Muscle of leg (tissue), 11 donors: Measurements from ENCODE around the gene MB21D2. TPM values are rescaled to one million over a fixed set of nuclear protein-coding genes. Genes with fewer than 3 reads are reported as not detected.
"Not testable (repeated sequence)": the region's sequence is repeated elsewhere in the genome, so short reads cannot be mapped to it uniquely, and the experiment has no call there.

Experiments
- DNase-seq: peaks from one replicate; pipeline ENCODE4 v3.0.0; 2013
- H3K27ac ChIP-seq: one replicate; pipeline ENCODE4 v1.5.1; 2013; ENCODE audit warnings: mild to moderate bottlenecking, low read length, control low read depth
- H3K27me3 ChIP-seq: one replicate; pipeline ENCODE4 v1.6.1; 2013; ENCODE audit warnings: low read length; ENCODE audit not compliant: control insufficient read depth, insufficient read depth
- H3K36me3 ChIP-seq: one replicate; pipeline ENCODE4 v1.6.1; 2013; ENCODE audit warnings: low read length; ENCODE audit not compliant: control insufficient read depth, insufficient read depth
- H3K4me1 ChIP-seq: one replicate; pipeline ENCODE4 v1.6.1; 2013; ENCODE audit warnings: low read length; ENCODE audit not compliant: control insufficient read depth, insufficient read depth
- H3K4me3 ChIP-seq: one replicate; pipeline ENCODE4 v1.5.1; 2013; ENCODE audit warnings: low read length, control low read depth
- H3K9me3 ChIP-seq: replicated peaks from 2 replicates; pipeline ENCODE4 v1.6.1; 2013; ENCODE audit warnings: low read depth, low read length; ENCODE audit not compliant: control insufficient read depth
- WGBS: methylation state at CpG from one replicate; pipeline ENCODE4 v1.1.5; 2013; ENCODE audit warnings: missing lambda C conversion rate; ENCODE audit not compliant: insufficient coverage; 5-methylcytosine and 5-hydroxymethylcytosine counted together
- polyA plus RNA-seq, 8 donors: library from polyadenylated mRNA; unstranded; fragments of 120-200 nt; gene quantifications; one replicate each; pipeline versions ENCODE4 v1.2.1 to v1.2.3, GENCODE V29; 2013; ENCODE audit warnings: inconsistent platforms in 1 of 8, low replicate concordance in 1 of 8; ENCODE audit not compliant: insufficient read length in 8 of 8, insufficient read depth in 1 of 8
- total RNA-seq: library from RNA; stranded (reverse); fragments of 120-200 nt; gene quantifications from one replicate; pipeline ENCODE4 v1.2.4, GENCODE V29; 2013

The MB21D2 gene
- total and polyA plus RNA-seq, 9 donors = 11.1 to 16.4 (median 15.8) TPM

GRCh38 chr3:192850451-192850981, 67.1 kb downstream of the MB21D2 start:
- Histone ChIP-seq H3K4me3 (no peak overlapping the region), H3K36me3 (no peaks in the 10 kb centered on the region), H3K27ac (no peak overlapping the region), H3K4me1 (peaks cover 15% of the 10 kb centered on the region), H3K9me3 (peaks cover 3% of the 10 kb centered on the region), H3K27me3 (no peaks in the 10 kb centered on the region)
- WGBS = 80% methylated on average over 12 of the region's 14 CpGs
- no peak for DNase-seq

GRCh38 chr3:192849821-192850220, 67.8 kb downstream of the MB21D2 start:
- H3K27ac ChIP-seq, DNase-seq: not testable (repeated sequence)

GRCh38 chr3:192848371-192849233, 69.1 kb downstream of the MB21D2 start:
- Histone ChIP-seq H3K36me3 (no peaks in the 10 kb centered on the region), H3K4me3 (no peak overlapping the region), H3K27me3 (no peaks in the 10 kb centered on the region), H3K27ac (peak overlapping the region; percentile 38), H3K4me1 (peaks cover 26% of the 10 kb centered on the region), H3K9me3 (no peaks in the 10 kb centered on the region)
- 68% methylated on average over 4 of the region's 11 CpGs for WGBS
- DNase-seq = no peak

More at GRCh38 chr3:192849821-192850220, 67.8 kb downstream of the MB21D2 start:
- not testable (repeated sequence) for H3K9me3 ChIP-seq, H3K27me3 ChIP-seq, H3K4me3 ChIP-seq, H3K36me3 ChIP-seq
- 100% methylated on average over 3 of the region's 11 CpGs for WGBS
- H3K4me1 ChIP-seq = peaks cover 15% of the 10 kb centered on the region

- H3K4me1 ChIP-seq = peaks cover 30% of the 10 kb centered on the region
- H3K27ac ChIP-seq = peak overlapping the region; percentile 38
- no CpG with 5 or more reads among the region's 3 CpGs for WGBS
- H3K9me3 ChIP-seq = no peaks in the 10 kb centered on the region
- no peaks in the 10 kb centered on the region for H3K27me3 ChIP-seq
- H3K36me3 ChIP-seq = no peaks in the 10 kb centered on the region
- no peak overlapping the region for H3K4me3 ChIP-seq
- peak; percentile 44 for DNase-seq
These were observed 69.7 kb downstream of the MB21D2 start for GRCh38 chr3:192847941-192848340.

- no peak for DNase-seq
- Histone ChIP-seq H3K36me3 (no peaks in the 10 kb centered on the region), H3K9me3 (no peaks in the 10 kb centered on the region), H3K27me3 (no peaks in the 10 kb centered on the region), H3K4me1 (peaks cover 27% of the 10 kb centered on the region), H3K27ac (no peak overlapping the region), H3K4me3 (no peak overlapping the region)
- 51% methylated on average over 2 of the region's 4 CpGs for WGBS
These were observed 72.2 kb downstream of the MB21D2 start for GRCh38 chr3:192845526-192845855.

- no peaks in the 10 kb centered on the region for H3K9me3 ChIP-seq
- WGBS = 61% methylated on average over 3 of the region's 9 CpGs
- no peak for DNase-seq
- H3K4me3 ChIP-seq = no peak overlapping the region
- no peaks in the 10 kb centered on the region for H3K27me3 ChIP-seq
- peaks cover 27% of the 10 kb centered on the region for H3K4me1 ChIP-seq
- H3K27ac ChIP-seq = no peak overlapping the region
- H3K36me3 ChIP-seq = no peaks in the 10 kb centered on the region
These were observed 72.7 kb downstream of the MB21D2 start for GRCh38 chr3:192844836-192845525.

- DNase-seq = no peak
These were observed 73.2 kb downstream of the MB21D2 start for GRCh38 chr3:192844486-192844765.

GRCh38 chr3:192843723-192844485, 73.8 kb downstream of the MB21D2 start:
- Histone ChIP-seq H3K4me3 (no peak overlapping the region), H3K4me1 (peaks cover 27% of the 10 kb centered on the region), H3K9me3 (no peaks in the 10 kb centered on the region), H3K27ac (no peak overlapping the region), H3K36me3 (no peaks in the 10 kb centered on the region), H3K27me3 (no peaks in the 10 kb centered on the region)
- DNase-seq = no peak
- WGBS = 69% methylated on average over 7 of the region's 10 CpGs

More at GRCh38 chr3:192844486-192844765, 73.2 kb downstream of the MB21D2 start:
- H3K27ac ChIP-seq = no peak overlapping the region
- H3K27me3 ChIP-seq = no peaks in the 10 kb centered on the region
- H3K4me3 ChIP-seq = no peak overlapping the region
- no peaks in the 10 kb centered on the region for H3K9me3 ChIP-seq
- H3K36me3 ChIP-seq = no peaks in the 10 kb centered on the region
- no CpG with 5 or more reads among the region's 2 CpGs for WGBS
- H3K4me1 ChIP-seq = peaks cover 27% of the 10 kb centered on the region

GRCh38 chr3:192843119-192843518, 74.5 kb downstream of the MB21D2 start:
- H3K36me3 ChIP-seq = no peaks in the 10 kb centered on the region
- no peak for DNase-seq
- peaks cover 25% of the 10 kb centered on the region for H3K4me1 ChIP-seq
- H3K9me3 ChIP-seq = no peaks in the 10 kb centered on the region
- no peaks in the 10 kb centered on the region for H3K27me3 ChIP-seq
- peak overlapping the region; percentile 17 for H3K27ac ChIP-seq
- WGBS = 100% methylated on average over 1 of the region's 2 CpGs
- H3K4me3 ChIP-seq = no peak overlapping the region

GRCh38 chr3:192842711-192843110, 74.9 kb downstream of the MB21D2 start:
- 100% methylated on average over 1 of the region's 1 CpG for WGBS
- H3K27ac ChIP-seq = no peak overlapping the region
- peaks cover 25% of the 10 kb centered on the region for H3K4me1 ChIP-seq
- no peaks in the 10 kb centered on the region for H3K9me3 ChIP-seq
- no peaks in the 10 kb centered on the region for H3K36me3 ChIP-seq
- no peak overlapping the region for H3K4me3 ChIP-seq
- DNase-seq = no peak
- H3K27me3 ChIP-seq = no peaks in the 10 kb centered on the region
